Stimulated activated CD4-positive, alpha-beta T cell treated with anti-CD3 and anti-CD28 coated beads, Interleukin-2, amount 100 ng/mL, for 4 hours (primary cell): ENCODE data around the gene GPBP1L1.
"Not testable (repeated sequence)": the region's sequence is repeated elsewhere in the genome, so short reads cannot be mapped to it uniquely, and the experiment has no call there.

ENCODE experiments used
- DNase-seq: peaks from one replicate; pipeline ENCODE4 v3.0.0-alpha.2; 2020; ENCODE audit warnings: low read depth

The GPBP1L1 gene

GRCh38 chr1:45640293-45640692 is 46.0 kb downstream of the GPBP1L1 start:
- DNase-seq, result no peak

GRCh38 chr1:45635211-45635610 is 51.1 kb downstream of the GPBP1L1 start:
- no peak for DNase-seq

GRCh38 chr1:45630429-45630828 is 55.9 kb downstream of the GPBP1L1 start:
- DNase-seq, result no peak

GRCh38 chr1:45629035-45629434 is 57.3 kb downstream of the GPBP1L1 start:
- DNase-seq, result no peak

GRCh38 chr1:45623972-45624371 is 62.4 kb downstream of the GPBP1L1 start, which contains the start of gene CCDC17:
Gene CCDC17, minus strand, starts transcription at chr1:45624054. Its CDS starts 145 bp downstream, at chr1:45623909.
- DNase-seq, result no peak

GRCh38 chr1:45622524-45623394 is 63.6 kb downstream of the GPBP1L1 start:
- DNase-seq, result no peak

- DNase-seq, result no peak
Observed at GRCh38 chr1:45621895-45622523, 64.3 kb downstream of the GPBP1L1 start.

- DNase-seq, result no peak
Observed at GRCh38 chr1:45621501-45621836, 64.9 kb downstream of the GPBP1L1 start.

- no peak for DNase-seq
Observed at GRCh38 chr1:45620588-45621500, 65.5 kb downstream of the GPBP1L1 start.

GRCh38 chr1:45619149-45619921 is 67.0 kb downstream of the GPBP1L1 start:
- no peak for DNase-seq

- DNase-seq, result no peak
Observed at GRCh38 chr1:45617618-45618017, 68.7 kb downstream of the GPBP1L1 start.

GRCh38 chr1:45615885-45616284 is 70.4 kb downstream of the GPBP1L1 start:
- no peak for DNase-seq

- DNase-seq, result no peak
Observed at GRCh38 chr1:45612941-45613579, 73.3 kb downstream of the GPBP1L1 start.

- no peak for DNase-seq
Observed at GRCh38 chr1:45610589-45611226, 75.6 kb downstream of the GPBP1L1 start.

GRCh38 chr1:45608175-45609156 is 77.9 kb downstream of the GPBP1L1 start:
- DNase-seq, result no peak

GRCh38 chr1:45607404-45608074 is 78.8 kb downstream of the GPBP1L1 start:
- DNase-seq, result no peak

GRCh38 chr1:45604239-45604638 is 82.1 kb downstream of the GPBP1L1 start:
- no peak for DNase-seq

GRCh38 chr1:45596765-45597164 is 89.6 kb downstream of the GPBP1L1 start:
- DNase-seq, result not testable (repeated sequence)

GRCh38 chr1:45594412-45594811 is 91.9 kb downstream of the GPBP1L1 start:
- DNase-seq, result no peak
